ENCODE results near the gene C11orf42. TPM values are rescaled to one million over a fixed set of nuclear protein-coding genes. Genes with fewer than 3 reads are reported as not detected.

The C11orf42 gene
- total RNA-seq, 4 donors from 2014 or later: not detected

- Histone ChIP-seq H3K4me3 (no peak overlapping the region), H3K4me1 (peaks cover 0 to 1% of the 10 kb centered on the region in 2 donors), H3K27ac (no peak overlapping the region), H3K36me3 (no peaks in the 10 kb centered on the region), H3K9me3 (no peaks in the 10 kb centered on the region), H3K27me3 (no peaks in the 10 kb centered on the region)
- no peak for DNase-seq
- intact Hi-C loops (cut with DNase I; ENCODE audit: low total_unique reads): no loop called here
- TF ChIP-seq POLR2A (IDR thresholded peaks at IDR 0.05) (no peak), CTCF (IDR thresholded peaks at IDR 0.05) (no peak)
Measured at GRCh38 chr11:6228520-6228919, 23.2 kb downstream of the C11orf42 start.

GRCh38 chr11:6229911-6230310 lies 24.6 kb downstream of the C11orf42 start:
- no peak overlapping the region for H3K27ac ChIP-seq

GRCh38 chr11:6232899-6233298 lies 27.5 kb downstream of the C11orf42 start:
- intact Hi-C loops (cut with DNase I; ENCODE audit: low total_unique reads): no loop called here
- no peak for TF ChIP-seq CTCF (IDR thresholded peaks at IDR 0.05)
- TF ChIP-seq POLR2A (IDR thresholded peaks at IDR 0.05): no peak
- no peaks in the 10 kb centered on the region for H3K9me3 ChIP-seq

More at GRCh38 chr11:6229911-6230310, 24.6 kb downstream of the C11orf42 start:
- H3K9me3 ChIP-seq: no peaks in the 10 kb centered on the region
- no peak for DNase-seq
- H3K27me3 ChIP-seq: no peaks in the 10 kb centered on the region
- H3K4me3 ChIP-seq: no peak overlapping the region
- no peaks in the 10 kb centered on the region for H3K36me3 ChIP-seq
- TF ChIP-seq POLR2A (IDR thresholded peaks at IDR 0.05): no peak
- TF ChIP-seq CTCF (IDR thresholded peaks at IDR 0.05): no peak
- peaks cover 0 to 3% of the 10 kb centered on the region in 2 donors for H3K4me1 ChIP-seq
- intact Hi-C loops (cut with DNase I; ENCODE audit: low total_unique reads): no loop called here

GRCh38 chr11:6233984-6234386 lies 28.6 kb downstream of the C11orf42 start:
- Histone ChIP-seq H3K9me3 (no peaks in the 10 kb centered on the region), H3K4me3 (peak overlapping the region; percentile 65 to 72), H3K4me1 (peaks cover 0 to 3% of the 10 kb centered on the region in 2 donors), H3K27ac (peak overlapping the region; percentile 69 to 87), H3K36me3 (no peaks in the 10 kb centered on the region), H3K27me3 (no peaks in the 10 kb centered on the region)
- no peak for TF ChIP-seq POLR2A (IDR thresholded peaks at IDR 0.05)
- TF ChIP-seq CTCF (IDR thresholded peaks at IDR 0.05): no peak
- no peak for DNase-seq
- intact Hi-C loops (cut with DNase I; ENCODE audit: low total_unique reads): no loop called here

More at GRCh38 chr11:6232899-6233298, 27.5 kb downstream of the C11orf42 start:
- H3K27me3 ChIP-seq: no peaks in the 10 kb centered on the region
- peaks cover 0 to 3% of the 10 kb centered on the region in 2 donors for H3K4me1 ChIP-seq
- DNase-seq: no peak
- H3K36me3 ChIP-seq: no peaks in the 10 kb centered on the region
- H3K27ac ChIP-seq: no peak overlapping the region
- H3K4me3 ChIP-seq: no peak overlapping the region

GRCh38 chr11:6234387-6235107 lies 29.2 kb downstream of the C11orf42 start, which contains the start of gene FHIP1B:
TSS of gene FHIP1B (minus strand) at chr11:6234636. CDS start at chr11:6224516, 10,120 bp downstream.
- no peaks in the 10 kb centered on the region for H3K27me3 ChIP-seq
- intact Hi-C loops (cut with DNase I; ENCODE audit: low total_unique reads): no loop called here
- H3K4me1 ChIP-seq: peaks cover 0 to 3% of the 10 kb centered on the region in 2 donors

More at GRCh38 chr11:6234387-6235107, 29.2 kb downstream of the C11orf42 start, which contains the start of gene FHIP1B:
- Histone ChIP-seq H3K4me3 (peak within 1 kb of the TSS; percentile 71 to 72), H3K9me3 (no peaks in the 10 kb centered on the region), H3K27ac (peak within 1 kb of the TSS; percentile 73 to 90), H3K36me3 (no peaks in the 10 kb centered on the region)
- peak; percentile 99 to 100 for DNase-seq
- TF ChIP-seq POLR2A (IDR thresholded peaks at IDR 0.05): peak; percentile 33 to 72
- no peak for TF ChIP-seq CTCF (IDR thresholded peaks at IDR 0.05)
